ENCODE data around the gene RAD51B. TPM values are rescaled to one million over a fixed set of nuclear protein-coding genes. Genes with fewer than 3 reads are reported as not detected.

RAD51B gene
- total and polyA plus RNA-seq, 2 donors (not counting 1 experiment from before 2014, with no cell fraction given): 4.6 to 16.3 TPM

GRCh38 chr14:67846029-67846610 lies 26.5 kb downstream of the RAD51B start:
- no peaks in the 10 kb centered on the region for H4K20me1 ChIP-seq (ENCODE audit: control insufficient read depth, extremely low read depth, insufficient read depth, low read length)
- no peak overlapping the region for H2AFZ ChIP-seq (ENCODE audit: low read length)
- H3K27ac ChIP-seq (ENCODE audit: insufficient read depth, low read length): no peak overlapping the region
- H3K4me3 ChIP-seq (replicated peaks in 1 of 4; ENCODE audit: control extremely low read depth in 1 of 4, insufficient read depth in 1 of 4, low read depth in 3 of 4, low read length in 4 of 4): no peak overlapping the region
- H3K9ac ChIP-seq (ENCODE audit: insufficient read depth, low read length): no peak overlapping the region
- no peaks in the 10 kb centered on the region for H3K27me3 ChIP-seq (ENCODE audit: control insufficient read depth, insufficient read depth, low read length)
- no peak for TF ChIP-seq CTCF (conservative IDR thresholded peaks at IDR 0.05 in 1 of 2, IDR thresholded peaks at IDR 0.05 in 1 of 2; ENCODE audit: low read depth in 1 of 2, low read length in 2 of 2)
- no peak for TF ChIP-seq EZH2 (IDR thresholded peaks at IDR 0.05; ENCODE audit: low read length, missing control alignments)
- DNase-seq (ENCODE audit: low read depth in 2 of 2): no peak
- H3K4me2 ChIP-seq (ENCODE audit: extremely low read depth, insufficient read depth, low read length): no peak overlapping the region
- H3K79me2 ChIP-seq (ENCODE audit: control insufficient read depth, insufficient read depth, low read length): no peaks in the 10 kb centered on the region
- H3K36me3 ChIP-seq (ENCODE audit: control insufficient read depth, insufficient read depth, low read length): no peaks in the 10 kb centered on the region
- H3K4me1 ChIP-seq (ENCODE audit: control insufficient read depth, extremely low read depth, insufficient read depth, low read length): no peaks in the 10 kb centered on the region
- H3K9me3 ChIP-seq (ENCODE audit: control insufficient read depth, insufficient read depth, low read depth, low read length): no peaks in the 10 kb centered on the region

- H3K9me3 ChIP-seq (ENCODE audit: control insufficient read depth, insufficient read depth, low read depth, low read length): no peaks in the 10 kb centered on the region
- no peak overlapping the region for H3K27ac ChIP-seq (ENCODE audit: insufficient read depth, low read length)
- no peaks in the 10 kb centered on the region for H3K27me3 ChIP-seq (ENCODE audit: control insufficient read depth, insufficient read depth, low read length)
- H3K79me2 ChIP-seq (ENCODE audit: control insufficient read depth, insufficient read depth, low read length): no peaks in the 10 kb centered on the region
- H3K36me3 ChIP-seq (ENCODE audit: control insufficient read depth, insufficient read depth, low read length): no peaks in the 10 kb centered on the region
- TF ChIP-seq CTCF (conservative IDR thresholded peaks at IDR 0.05 in 1 of 2, IDR thresholded peaks at IDR 0.05 in 1 of 2; ENCODE audit: low read depth in 1 of 2, low read length in 2 of 2): no peak
- no peak for TF ChIP-seq EZH2 (IDR thresholded peaks at IDR 0.05; ENCODE audit: low read length, missing control alignments)
- no peak overlapping the region for H3K4me3 ChIP-seq (replicated peaks in 1 of 4; ENCODE audit: control extremely low read depth in 1 of 4, insufficient read depth in 1 of 4, low read depth in 3 of 4, low read length in 4 of 4)
- DNase-seq (ENCODE audit: low read depth in 2 of 2): no peak
- H3K4me2 ChIP-seq (ENCODE audit: extremely low read depth, insufficient read depth, low read length): no peak overlapping the region
- no peaks in the 10 kb centered on the region for H4K20me1 ChIP-seq (ENCODE audit: control insufficient read depth, extremely low read depth, insufficient read depth, low read length)
- no peaks in the 10 kb centered on the region for H3K4me1 ChIP-seq (ENCODE audit: control insufficient read depth, extremely low read depth, insufficient read depth, low read length)
- H2AFZ ChIP-seq (ENCODE audit: low read length): no peak overlapping the region
- H3K9ac ChIP-seq (ENCODE audit: insufficient read depth, low read length): no peak overlapping the region
These were observed 30.7 kb downstream of the RAD51B start for GRCh38 chr14:67850066-67850830.

GRCh38 chr14:67851785-67852410 lies 32.3 kb downstream of the RAD51B start:
- Histone ChIP-seq H3K27ac (ENCODE audit: insufficient read depth, low read length) (no peak overlapping the region), H3K79me2 (ENCODE audit: control insufficient read depth, insufficient read depth, low read length) (no peaks in the 10 kb centered on the region)

More at GRCh38 chr14:67851785-67852410, 32.3 kb downstream of the RAD51B start:
- Histone ChIP-seq H3K4me1 (ENCODE audit: control insufficient read depth, extremely low read depth, insufficient read depth, low read length) (no peaks in the 10 kb centered on the region), H3K27me3 (ENCODE audit: control insufficient read depth, insufficient read depth, low read length) (no peaks in the 10 kb centered on the region), H3K9me3 (ENCODE audit: control insufficient read depth, insufficient read depth, low read depth, low read length) (no peaks in the 10 kb centered on the region), H3K4me2 (ENCODE audit: extremely low read depth, insufficient read depth, low read length) (no peak overlapping the region), H3K36me3 (ENCODE audit: control insufficient read depth, insufficient read depth, low read length) (no peaks in the 10 kb centered on the region), H3K9ac (ENCODE audit: insufficient read depth, low read length) (no peak overlapping the region), H2AFZ (ENCODE audit: low read length) (no peak overlapping the region), H3K4me3 (replicated peaks in 1 of 4; ENCODE audit: control extremely low read depth in 1 of 4, insufficient read depth in 1 of 4, low read depth in 3 of 4, low read length in 4 of 4) (no peak overlapping the region), H4K20me1 (ENCODE audit: control insufficient read depth, extremely low read depth, insufficient read depth, low read length) (no peaks in the 10 kb centered on the region)
- no peak for DNase-seq (ENCODE audit: low read depth in 2 of 2)
- TF ChIP-seq CTCF (conservative IDR thresholded peaks at IDR 0.05 in 1 of 2, IDR thresholded peaks at IDR 0.05 in 1 of 2; ENCODE audit: low read depth in 1 of 2, low read length in 2 of 2) (no peak), EZH2 (IDR thresholded peaks at IDR 0.05; ENCODE audit: low read length, missing control alignments) (no peak)
